H1 (cell line): ENCODE data around the gene EMC6. TPM values are rescaled to one million over a fixed set of nuclear protein-coding genes. Genes with fewer than 3 reads are reported as not detected.

Source experiments
- CTCF ChIA-PET: fragments of 300-600 bp; sonication (Branson Sonifier 250); formaldehyde crosslinking; loops from one replicate; lab custom pipeline; 2021; ENCODE audit not compliant: partially characterized antibody; lab: Charles Lee
- POLR2A ChIA-PET: fragments of 300-600 bp; sonication (Branson Sonifier 250); formaldehyde crosslinking; loops from one replicate; lab custom pipeline; 2021; ENCODE audit warnings: inconsistent platforms; ENCODE audit not compliant: partially characterized antibody; lab: Charles Lee
- DNase-seq, 2 experiments: peaks; one replicate each; pipeline versions ENCODE4 v3.0.0 to v3.0.0-alpha.2; 2010 to 2022; ENCODE audit warnings: low spot score in 2 of 2, low read depth in 1 of 2, mixed read lengths in 1 of 2
- FAIRE-seq: peaks from 2 replicates; lab custom pipeline; 2011; peaks lifted over from hg19 to GRCh38; lab: Jason Lieb, UNC
- H2AFZ ChIP-seq: 2 replicates; pipeline ENCODE4 v1.8.1; 2012; ENCODE audit warnings: low read length, inconsistent platforms
- H2AK5ac ChIP-seq: 2 replicates; pipeline ENCODE4 v1.6.1; 2013; ENCODE audit warnings: low read depth, low read length
- H2BK120ac ChIP-seq: replicated peaks from 2 replicates; pipeline ENCODE3; 2013; ENCODE audit warnings: low read depth, low read length, inconsistent platforms
- H2BK12ac ChIP-seq: 2 replicates; pipeline ENCODE4 v1.6.1; 2013; ENCODE audit warnings: low read depth, low read length
- H2BK15ac ChIP-seq: 2 replicates; pipeline ENCODE4 v1.6.1; 2013; ENCODE audit warnings: low read length
- H2BK20ac ChIP-seq: 2 replicates; pipeline ENCODE4 v1.6.1; 2013; ENCODE audit warnings: low read length
- H2BK5ac ChIP-seq: 2 replicates; pipeline ENCODE4 v1.6.1; 2013; ENCODE audit warnings: low read depth, low read length
- H3K14ac ChIP-seq: 2 replicates; pipeline ENCODE4 v1.6.1; 2013; ENCODE audit warnings: inconsistent platforms; ENCODE audit not compliant: insufficient read length
- H3K18ac ChIP-seq: 2 replicates; pipeline ENCODE4 v1.6.1; 2013; ENCODE audit warnings: low read length; ENCODE audit errors: extremely low read depth
- H3K23ac ChIP-seq: 2 replicates; pipeline ENCODE4 v1.6.1; 2013; ENCODE audit warnings: inconsistent platforms; ENCODE audit not compliant: insufficient read length
- H3K23me2 ChIP-seq: 2 replicates; pipeline ENCODE4 v1.6.1; 2013; ENCODE audit warnings: low read depth, low read length
- H3K27ac ChIP-seq: 2 replicates; pipeline ENCODE4 v1.6.1; 2011; ENCODE audit warnings: low read depth, low read length, inconsistent platforms
- H3K27me3 ChIP-seq, 4 experiments: replicated peaks in 1 of 4; 1 replicate in 1 of 4; 2 replicates in 3 of 4; pipeline versions ENCODE4 v1.6.1 to v1.8.1; 2011 to 2013; ENCODE audit warnings: low read length in 3 of 4, mild to moderate bottlenecking in 3 of 4, inconsistent platforms in 2 of 4, mixed read lengths in 2 of 4, moderate library complexity in 1 of 4; ENCODE audit not compliant: control insufficient read depth in 3 of 4, insufficient read depth in 3 of 4; ENCODE audit errors: extremely low read depth in 1 of 4
- H3K36me3 ChIP-seq, 4 experiments: 2 replicates each; pipeline versions ENCODE4 v1.6.1 to v1.8.1; 2011 to 2013; ENCODE audit warnings: mild to moderate bottlenecking in 4 of 4, low read length in 3 of 4, moderate library complexity in 2 of 4, control low read depth in 1 of 4, inconsistent platforms in 1 of 4; ENCODE audit not compliant: insufficient read depth in 4 of 4, control insufficient read depth in 2 of 4
- H3K4ac ChIP-seq: replicated peaks from 2 replicates; pipeline ENCODE3; 2013; ENCODE audit warnings: low read length, low read depth, mixed read lengths, inconsistent platforms; ENCODE audit not compliant: insufficient read length
- H3K4me1 ChIP-seq, 4 experiments: replicated peaks in 1 of 4; 1 replicate in 1 of 4; 2 replicates in 3 of 4; pipeline versions ENCODE4 v1.6.1 to v1.8.1; 2011 to 2013; ENCODE audit warnings: low read length in 3 of 4, inconsistent platforms in 2 of 4, mixed read lengths in 1 of 4; ENCODE audit not compliant: insufficient read depth in 4 of 4, control insufficient read depth in 3 of 4
- H3K4me2 ChIP-seq, 2 experiments: 2 replicates each; pipeline versions ENCODE4 v1.6.1 to v1.8.1; 2011 to 2013; ENCODE audit warnings: low read depth in 2 of 2, low read length in 2 of 2, control low read depth in 1 of 2, inconsistent platforms in 1 of 2, mild to moderate bottlenecking in 1 of 2; ENCODE audit not compliant: insufficient read depth in 1 of 2
- H3K4me3 ChIP-seq, 4 experiments: fragments of 200-600, 300-600 bp in 1 of 4; sonication (generic), shearing (Covaris generic), sonication (Bioruptor Twin) in 1 of 4; 2 replicates each; pipeline versions ENCODE4 v1.5.1 to v1.8.1; 2011 to 2016; ENCODE audit warnings: low read length in 4 of 4, low read depth in 3 of 4, control low read depth in 2 of 4, inconsistent platforms in 2 of 4, mild to moderate bottlenecking in 2 of 4, mixed read lengths in 1 of 4, moderate library complexity in 1 of 4; ENCODE audit not compliant: insufficient read depth in 2 of 4; ENCODE audit errors: extremely low read depth in 1 of 4
- H3K56ac ChIP-seq: replicated peaks from 2 replicates; pipeline ENCODE3; 2013; ENCODE audit warnings: low read depth, mild to moderate bottlenecking, mixed read lengths, low read length, inconsistent platforms; ENCODE audit not compliant: insufficient read length
- H3K79me1 ChIP-seq: 2 replicates; pipeline ENCODE4 v1.6.1; 2013; ENCODE audit warnings: low read depth, low read length, control low read depth
- H3K79me2 ChIP-seq, 2 experiments: 2 replicates each; pipeline versions ENCODE4 v1.6.1 to v1.8.1; 2012 to 2013; ENCODE audit warnings: low read length in 2 of 2, mild to moderate bottlenecking in 2 of 2, inconsistent platforms in 1 of 2; ENCODE audit not compliant: insufficient read depth in 2 of 2, control insufficient read depth in 1 of 2
- H3K9ac ChIP-seq, 4 experiments: replicated peaks in 1 of 4; 1 replicate in 1 of 4; 2 replicates in 3 of 4; pipeline versions ENCODE4 v1.6.1 to v1.8.1; 2011 to 2013; ENCODE audit warnings: low read depth in 3 of 4, low read length in 3 of 4, control low read depth in 2 of 4, mild to moderate bottlenecking in 2 of 4, moderate library complexity in 2 of 4, inconsistent platforms in 1 of 4; ENCODE audit errors: extremely low read depth in 1 of 4
- H3K9me3 ChIP-seq, 2 experiments: 2 replicates each; pipeline versions ENCODE4 v1.6.1 to v1.8.1; 2012 to 2013; ENCODE audit warnings: mild to moderate bottlenecking in 2 of 2, moderate library complexity in 2 of 2, control low read depth in 1 of 2, inconsistent platforms in 1 of 2, low read depth in 1 of 2, low read length in 1 of 2, mixed read lengths in 1 of 2; ENCODE audit not compliant: insufficient read depth in 2 of 2
- H4K20me1 ChIP-seq, 2 experiments: replicated peaks in 1 of 2; 2 replicates each; pipeline versions ENCODE3 to v1.8.1; 2011 to 2013; ENCODE audit warnings: inconsistent platforms in 2 of 2, low read length in 2 of 2, mild to moderate bottlenecking in 1 of 2; ENCODE audit not compliant: insufficient read depth in 2 of 2, control insufficient read depth in 1 of 2
- H4K5ac ChIP-seq: 2 replicates; pipeline ENCODE4 v1.6.1; 2013; ENCODE audit warnings: low read length, low read depth, mixed read lengths, inconsistent platforms; ENCODE audit not compliant: insufficient read length
- H4K8ac ChIP-seq: 2 replicates; pipeline ENCODE4 v1.8.0; 2013; ENCODE audit warnings: mild to moderate bottlenecking, moderate library complexity, low read length, inconsistent platforms; ENCODE audit not compliant: insufficient read depth; ENCODE audit errors: extremely low read depth
- H4K91ac ChIP-seq: replicated peaks from 2 replicates; pipeline ENCODE3; 2013; ENCODE audit warnings: low read length, mixed read lengths, inconsistent platforms; ENCODE audit not compliant: insufficient read length
- CBX5 ChIP-seq: fragments of 300-800, 300-1000 bp; sonication (generic); IDR thresholded peaks from 2 replicates; pipeline ENCODE4 v1.7.1; 2016; ENCODE audit warnings: antibody characterized with exemption, low read length, low read depth
- CHD2 ChIP-seq: IDR thresholded peaks from 2 replicates; pipeline ENCODE4 v1.6.1; 2012; ENCODE audit warnings: low read length, improper control_type of control experiment
- GABPA ChIP-seq: IDR thresholded peaks from 2 replicates; pipeline ENCODE4 v1.6.1; 2011; ENCODE audit warnings: mild to moderate bottlenecking, low read length, moderate library complexity, borderline replicate concordance; ENCODE audit not compliant: insufficient read depth
- NANOG ChIP-seq: IDR thresholded peaks from 2 replicates; pipeline ENCODE4 v1.6.1; 2011; ENCODE audit warnings: low read length, low read depth, mild to moderate bottlenecking, inconsistent platforms; ENCODE audit not compliant: insufficient read depth, poor library complexity, severe bottlenecking
- NRF1 ChIP-seq: IDR thresholded peaks from 2 replicates; pipeline ENCODE4 v1.6.1; 2011; ENCODE audit warnings: mild to moderate bottlenecking, low read depth, low read length, improper control_type of control experiment
- POLR2A ChIP-seq, 2 experiments: IDR thresholded peaks; 1 replicate in 1 of 2; 2 replicates in 1 of 2; pipeline ENCODE4 v1.6.1; 2011; ENCODE audit warnings: low read depth in 2 of 2, low read length in 2 of 2, mild to moderate bottlenecking in 2 of 2; ENCODE audit errors: control extremely low read depth in 1 of 2
- POU5F1 ChIP-seq: IDR thresholded peaks from 2 replicates; pipeline ENCODE4 v1.6.1; 2011; ENCODE audit warnings: low read depth, mild to moderate bottlenecking, low read length, moderate library complexity
- SIN3A ChIP-seq, 2 experiments: IDR thresholded peaks in 1 of 2; conservative IDR thresholded peaks in 1 of 2; 2 replicates each; pipeline ENCODE4 v1.6.1; 2011 to 2012; ENCODE audit warnings: low read length in 2 of 2, improper control_type of control experiment in 1 of 2, low read depth in 1 of 2, mild to moderate bottlenecking in 1 of 2
- TCF12 ChIP-seq: IDR thresholded peaks from 2 replicates; pipeline ENCODE4 v1.6.1; 2011; ENCODE audit warnings: low read depth, mild to moderate bottlenecking, low read length
- TEAD4 ChIP-seq: IDR thresholded peaks from 2 replicates; pipeline ENCODE4 v1.6.1; 2012; ENCODE audit warnings: low read depth, low read length, inconsistent platforms, mixed read lengths
- YY1 ChIP-seq: IDR thresholded peaks from 2 replicates; pipeline ENCODE4 v1.6.1; 2011; ENCODE audit warnings: low read depth, mild to moderate bottlenecking, low read length
- WGBS, 2 experiments: shearing (Covaris generic) in 1 of 2; methylation state at CpG; one replicate each; pipeline versions ENCODE4 v1.1.6 to v1.1.7; 2013 to 2015; ENCODE audit warnings: low lambda C conversion rate in 2 of 2, mixed read lengths in 2 of 2, inconsistent platforms in 1 of 2, low coverage in 1 of 2, missing lambda C conversion rate in 1 of 2; ENCODE audit not compliant: insufficient replicate concordance in 2 of 2, insufficient coverage in 1 of 2, insufficient read length in 1 of 2; ENCODE audit errors: extremely low coverage in 1 of 2, missing lambda C conversion rate in 1 of 2; 5-methylcytosine and 5-hydroxymethylcytosine counted together
- polyA plus RNA-seq, 7 experiments: library from polyadenylated mRNA; depleted of rRNA in 3 of 7; stranded (reverse) in 5 of 7; unstranded in 2 of 7; fragments of >200 nt in 5 of 7; fragments of 200-250 nt in 2 of 7; gene quantifications; 1 replicate in 5 of 7; 2 replicates in 1 of 7; 4 replicates in 1 of 7; pipeline versions ENCODE4 v1.2.1 to v1.2.3, GENCODE V29; 2011 to 2013; ENCODE audit warnings: missing spikeins in 2 of 7, mixed read lengths in 2 of 7
- total RNA-seq: library from RNA; stranded (reverse); fragmentation: NEBNext Ultra II Directional; extraction: Animal tissue kit (Norgen Biotek cat#: 25700); gene quantifications from 2 replicates; pipeline ENCODE4 v1.2.1, GENCODE V29; 2021
- TF ChIP-seq, protein P1 (sequence below): IDR thresholded peaks from 2 replicates; pipeline ENCODE4 v1.6.1; 2011; ENCODE audit warnings: low read length, improper control_type of control experiment

Gene EMC6
- total and polyA plus RNA-seq, 2 of the 8 experiments (the other 6 are each of a cell fraction or from before 2014, with no cell fraction given): 81.5 to 193 TPM

DNA sequence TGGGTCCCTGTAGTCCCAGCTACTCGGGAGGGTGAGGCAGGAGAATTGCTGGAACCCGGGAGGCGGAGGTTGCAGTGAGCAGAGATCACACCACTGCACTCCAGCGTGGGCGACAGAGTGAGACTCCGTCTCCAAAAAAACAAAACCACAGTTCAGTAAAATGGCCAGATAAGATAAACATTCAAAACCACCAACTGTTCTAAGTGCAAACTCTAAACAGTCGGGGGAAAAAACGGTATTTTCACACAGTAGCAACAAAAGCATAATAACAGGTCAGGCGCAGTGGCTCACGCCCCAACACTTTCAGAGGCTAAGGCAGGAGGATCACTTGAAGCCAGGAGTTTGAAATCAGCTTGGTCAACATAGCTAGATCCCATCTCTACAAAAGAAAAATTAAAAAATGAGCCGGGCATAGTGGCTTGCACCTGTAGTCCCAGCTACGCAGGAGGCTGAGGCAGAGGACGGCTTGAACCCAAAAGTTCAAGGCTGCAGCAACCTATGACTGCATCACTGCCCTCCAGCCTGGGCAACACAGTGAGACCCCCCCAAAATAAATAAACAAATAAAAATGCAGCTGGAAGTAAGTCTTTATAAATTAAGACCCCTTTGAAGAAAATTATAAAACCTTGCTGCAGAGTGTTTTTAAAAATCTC lies 44.3 kb downstream of the EMC6 start:
- Histone ChIP-seq H4K5ac (no peak overlapping the region), H4K8ac (no peak overlapping the region), H3K27ac (no peak overlapping the region), H3K9ac (no peak overlapping the region), H4K91ac (no peak overlapping the region), H3K4ac (no peak overlapping the region), H3K14ac (no peak overlapping the region), H3K4me2 (no peak overlapping the region), H2AK5ac (no peak overlapping the region), H3K27me3 (no peaks in the 10 kb centered on the region), H2BK5ac (no peak overlapping the region), H3K56ac (no peak overlapping the region), H2BK20ac (no peak overlapping the region), H3K36me3 (peaks cover 9 to 34% (median 18%) of the 10 kb centered on the region in 4 experiments; a peak in 7 of 8 replicates), H3K23me2 (no peaks in the 10 kb centered on the region), H3K4me1 (no peaks in the 10 kb centered on the region), H3K79me1 (no peaks in the 10 kb centered on the region), H2AFZ (no peak overlapping the region), H4K20me1 (no peaks in the 10 kb centered on the region), H3K9me3 (no peaks in the 10 kb centered on the region), H2BK12ac (no peak overlapping the region), H3K4me3 (no peak overlapping the region), H2BK120ac (no peak overlapping the region), H3K79me2 (no peaks in the 10 kb centered on the region), H3K23ac (no peak overlapping the region), H3K18ac (no peak overlapping the region), H2BK15ac (no peak overlapping the region)
- DNase-seq (no peak), FAIRE-seq (no peak)
- CTCF ChIA-PET: interaction anchor here (1.3 to 2.4 kb wide), 4 partner anchors 10 to 41 kb away, joined by 3 to 6 read pairs (median 3); no protein-coding TSS in a partner anchor
- WGBS, 2 experiments: 89% methylated on average over 13 of the region's 13 CpGs; no CpG with 5 or more reads in 1 of the 2 experiments
- POLR2A ChIA-PET: interaction anchor here (1.3 to 2.4 kb wide), 2 partner anchors 10 to 17 kb away, joined by 3 to 11 read pairs; partner anchors contain the start of genes HASPIN and P2RX5
- TF ChIP-seq YY1: no peak
- no peak for TF ChIP-seq TEAD4
- TF ChIP-seq GABPA: no peak
- no peak for TF ChIP-seq CHD2
- TF ChIP-seq POU5F1: no peak
- TF ChIP-seq NANOG: no peak
- no peak for TF ChIP-seq TCF12
- no peak for TF ChIP-seq NRF1
- TF ChIP-seq SIN3A (conservative IDR thresholded peaks at IDR 0.05 in 1 of 2, IDR thresholded peaks at IDR 0.05 in 1 of 2; ENCODE audit: low read depth in 1 of 2, low read length in 2 of 2): no peak
- TF ChIP-seq, protein P1, sequence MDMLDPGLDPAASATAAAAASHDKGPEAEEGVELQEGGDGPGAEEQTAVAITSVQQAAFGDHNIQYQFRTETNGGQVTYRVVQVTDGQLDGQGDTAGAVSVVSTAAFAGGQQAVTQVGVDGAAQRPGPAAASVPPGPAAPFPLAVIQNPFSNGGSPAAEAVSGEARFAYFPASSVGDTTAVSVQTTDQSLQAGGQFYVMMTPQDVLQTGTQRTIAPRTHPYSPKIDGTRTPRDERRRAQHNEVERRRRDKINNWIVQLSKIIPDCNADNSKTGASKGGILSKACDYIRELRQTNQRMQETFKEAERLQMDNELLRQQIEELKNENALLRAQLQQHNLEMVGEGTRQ: no peak
- no peak for TF ChIP-seq CBX5
- no peak for TF ChIP-seq POLR2A (IDR thresholded peaks at IDR 0.05; ENCODE audit: control extremely low read depth in 1 of 2, low read depth in 2 of 2, low read length in 2 of 2)
